HG02763 (cell line): ENCODE data around the gene USH1C.

Experiments used
- ATAC-seq: cut with Tn5 transposase; IDR thresholded peaks from one replicate; pipeline ENCODE4 v1.9.1; 2021; ENCODE audit warnings: mild to moderate bottlenecking, moderate library complexity; ENCODE audit not compliant: unreplicated experiment

The USH1C gene

GRCh38 chr11:17544181-17544622 is at the start of gene USH1C:
TSS of gene USH1C (minus strand) at chr11:17544416. CDS start at chr11:17544307, 109 bp downstream.
- ATAC-seq, result no peak

GRCh38 chr11:17593466-17594245 is 49.4 kb upstream of the USH1C start:
- ATAC-seq, result no peak

- ATAC-seq, result no peak
Observed at GRCh38 chr11:17591293-17591692, 47.1 kb upstream of the USH1C start.

GRCh38 chr11:17590463-17590862 is 46.2 kb upstream of the USH1C start:
- ATAC-seq, result no peak

GRCh38 chr11:17588721-17589120 is 44.5 kb upstream of the USH1C start:
- no peak for ATAC-seq

GRCh38 chr11:17588166-17588565 is 44.0 kb upstream of the USH1C start:
- no peak for ATAC-seq

- ATAC-seq, result no peak
Observed at GRCh38 chr11:17585911-17586695, 41.9 kb upstream of the USH1C start.

- ATAC-seq, result no peak
Observed at GRCh38 chr11:17581732-17582053, 37.5 kb upstream of the USH1C start.

GRCh38 chr11:17581036-17581731 is 37.0 kb upstream of the USH1C start:
- ATAC-seq, result no peak

- no peak for ATAC-seq
Observed at GRCh38 chr11:17580271-17580670, 36.1 kb upstream of the USH1C start.

GRCh38 chr11:17579451-17579850 is 35.2 kb upstream of the USH1C start:
- ATAC-seq, result no peak

GRCh38 chr11:17578958-17579357 is 34.7 kb upstream of the USH1C start:
- ATAC-seq, result no peak

GRCh38 chr11:17578296-17578695 is 34.1 kb upstream of the USH1C start:
- no peak for ATAC-seq

- ATAC-seq, result no peak
Observed at GRCh38 chr11:17575431-17576425, 31.5 kb upstream of the USH1C start.

GRCh38 chr11:17574141-17575091 is 30.2 kb upstream of the USH1C start:
- no peak for ATAC-seq

- no peak for ATAC-seq
Observed at GRCh38 chr11:17573526-17573925, 29.3 kb upstream of the USH1C start.

- ATAC-seq, result no peak
Observed at GRCh38 chr11:17572791-17573460, 28.7 kb upstream of the USH1C start.

- ATAC-seq, result no peak
Observed at GRCh38 chr11:17572359-17572690, 28.1 kb upstream of the USH1C start.
